H7 (cell line): ENCODE data around the gene CYYR1. TPM values are rescaled to one million over a fixed set of nuclear protein-coding genes. Genes with fewer than 3 reads are reported as not detected.

ENCODE experiments used
- DNase-seq: peaks from one replicate; pipeline ENCODE4 v3.0.0; 2012
- H3K27me3 ChIP-seq: 2 replicates; pipeline ENCODE4 v1.6.0; 2011; ENCODE audit warnings: mild to moderate bottlenecking, low read length; ENCODE audit not compliant: control insufficient read depth, insufficient read depth
- H3K36me3 ChIP-seq: replicated peaks from 2 replicates; pipeline ENCODE4 v1.5.1; 2011; ENCODE audit warnings: low read length; ENCODE audit not compliant: control insufficient read depth, insufficient read depth
- H3K4me3 ChIP-seq: 2 replicates; pipeline ENCODE4 v1.5.1; 2011; ENCODE audit warnings: low read depth, mild to moderate bottlenecking, control low read depth, low read length, moderate library complexity; ENCODE audit not compliant: insufficient read depth
- total RNA-seq: library from RNA; depleted of rRNA; stranded (reverse); fragments of >200 nt; shearing (Covaris generic); gene quantifications from 2 replicates; pipeline ENCODE4 v1.2.3, GENCODE V29; 2014

The CYYR1 gene
- total RNA-seq, 1 experiment from 2014 or later: 31.6 TPM

GRCh38 chr21:26532208-26532607, 40.9 kb downstream of the CYYR1 start:
- Histone ChIP-seq H3K27me3 (no peaks in the 10 kb centered on the region), H3K4me3 (no peak overlapping the region), H3K36me3 (no peaks in the 10 kb centered on the region)
- DNase-seq: no peak

DNA sequence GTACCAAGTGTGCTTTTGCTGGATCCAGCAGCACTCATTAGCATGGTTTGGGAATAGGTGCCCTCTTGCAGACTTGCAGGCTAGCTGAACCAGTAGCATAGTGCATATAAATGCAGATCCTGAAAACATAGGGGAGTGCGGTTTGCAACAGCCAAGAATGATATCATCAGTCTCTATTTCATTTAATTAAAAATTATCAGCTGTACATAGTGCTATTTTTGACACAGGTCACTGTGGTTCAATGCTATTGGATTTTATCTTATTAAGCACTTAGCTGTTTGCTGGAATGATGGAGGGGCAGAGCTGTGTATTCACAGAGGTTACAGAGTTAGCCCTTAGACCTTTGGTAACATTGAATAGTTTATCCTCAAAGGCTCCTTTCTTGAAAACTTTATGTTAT, 43.6 kb downstream of the CYYR1 start:
- DNase-seq: no peak
- Histone ChIP-seq H3K27me3 (no peaks in the 10 kb centered on the region), H3K4me3 (no peak overlapping the region), H3K36me3 (no peaks in the 10 kb centered on the region)

DNA sequence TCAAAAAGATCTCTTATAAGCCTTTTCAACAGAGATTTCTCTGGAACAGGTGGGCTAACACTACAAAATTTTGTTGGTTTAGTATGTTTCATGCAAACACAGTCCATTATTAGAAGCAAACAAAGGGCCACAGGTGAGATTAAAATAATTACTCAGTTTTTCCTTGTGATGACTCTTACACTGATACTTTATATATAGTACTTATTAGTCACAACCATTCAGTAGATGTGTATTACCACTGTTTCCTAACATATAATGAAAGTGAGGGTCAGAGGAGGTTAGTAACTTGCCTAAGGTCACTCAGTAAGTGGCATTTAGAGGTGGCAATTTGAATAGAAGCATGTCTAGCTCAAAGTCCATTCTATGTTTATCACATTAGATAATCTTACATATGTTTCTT, 44.2 kb downstream of the CYYR1 start:
- no peak for DNase-seq
- Histone ChIP-seq H3K4me3 (no peak overlapping the region), H3K27me3 (no peaks in the 10 kb centered on the region), H3K36me3 (no peaks in the 10 kb centered on the region)

DNA sequence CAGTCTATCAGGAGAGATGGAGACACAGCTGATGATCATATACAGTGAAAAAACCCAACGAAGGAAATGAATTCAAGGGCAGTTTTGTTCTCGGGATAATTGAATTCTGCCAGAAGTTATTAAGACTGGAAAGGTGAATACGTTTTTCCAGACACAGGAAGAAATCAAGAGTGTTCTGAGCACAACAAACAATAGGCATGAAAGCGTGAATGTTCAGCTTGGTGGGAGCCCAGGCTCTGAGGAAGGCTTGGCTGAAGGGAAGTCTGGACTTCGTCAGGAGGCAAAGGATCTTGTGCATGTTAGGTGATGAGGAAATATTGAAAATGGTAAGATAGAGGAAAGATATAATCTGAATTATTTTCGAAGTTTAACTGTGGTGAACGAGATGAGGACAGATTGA, 50.4 kb downstream of the CYYR1 start:
- no peak overlapping the region for H3K4me3 ChIP-seq
- no peaks in the 10 kb centered on the region for H3K36me3 ChIP-seq
- DNase-seq: no peak
- H3K27me3 ChIP-seq: no peaks in the 10 kb centered on the region

GRCh38 chr21:26519142-26519541, 53.9 kb downstream of the CYYR1 start:
- no peak for DNase-seq

DNA sequence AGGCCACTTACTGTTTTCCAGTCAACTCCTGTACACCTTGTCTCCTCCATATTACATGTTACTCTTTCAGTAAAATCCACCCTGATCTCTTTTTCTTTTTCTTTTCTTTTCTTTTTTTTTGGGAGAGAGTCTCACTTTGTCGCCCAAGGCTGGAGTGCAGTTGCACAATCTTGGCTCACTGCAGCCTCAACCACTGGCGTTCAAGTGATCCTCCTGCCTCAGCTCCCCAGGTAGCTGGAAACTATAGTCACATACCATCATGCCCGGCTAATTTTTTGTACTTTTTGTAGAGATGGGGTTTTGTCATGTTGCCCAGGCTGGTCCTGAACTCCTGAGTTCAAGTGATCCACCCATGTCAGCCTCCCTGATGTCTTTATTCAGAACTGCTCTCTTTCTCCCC, 57.8 kb downstream of the CYYR1 start:
- H3K4me3 ChIP-seq: no peak overlapping the region
- H3K27me3 ChIP-seq: no peaks in the 10 kb centered on the region
- no peak for DNase-seq
- no peaks in the 10 kb centered on the region for H3K36me3 ChIP-seq

More at GRCh38 chr21:26519142-26519541, 53.9 kb downstream of the CYYR1 start:
- Histone ChIP-seq H3K4me3 (no peak overlapping the region), H3K27me3 (no peaks in the 10 kb centered on the region), H3K36me3 (no peaks in the 10 kb centered on the region)

- Histone ChIP-seq H3K4me3 (no peak overlapping the region), H3K36me3 (no peaks in the 10 kb centered on the region), H3K27me3 (no peaks in the 10 kb centered on the region)
- DNase-seq: no peak
Observed at GRCh38 chr21:26513212-26513611, 59.9 kb downstream of the CYYR1 start.

GRCh38 chr21:26512664-26513063, 60.4 kb downstream of the CYYR1 start:
- no peaks in the 10 kb centered on the region for H3K27me3 ChIP-seq
- no peak overlapping the region for H3K4me3 ChIP-seq
- peak; percentile 5 for DNase-seq
- no peaks in the 10 kb centered on the region for H3K36me3 ChIP-seq

DNA sequence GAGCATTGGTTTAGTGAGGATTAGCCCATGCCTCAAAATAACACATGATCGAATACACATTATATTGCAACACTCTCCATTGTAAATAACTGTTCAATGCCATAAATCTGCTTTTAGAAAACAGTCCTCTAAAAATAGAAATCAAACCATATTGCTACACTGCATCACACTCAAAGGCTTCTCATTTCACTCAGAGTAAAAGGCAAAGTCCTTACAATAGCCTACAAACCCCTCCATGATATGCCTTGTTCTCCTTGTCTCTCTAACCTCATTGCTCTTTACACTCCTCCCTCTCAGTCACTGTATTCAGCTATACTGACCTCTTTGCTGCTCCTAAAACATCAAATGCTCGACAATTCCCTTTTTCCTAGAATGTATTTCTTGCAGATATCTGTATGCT, 64.2 kb downstream of the CYYR1 start:
- Histone ChIP-seq H3K4me3 (no peak overlapping the region), H3K27me3 (no peaks in the 10 kb centered on the region), H3K36me3 (no peaks in the 10 kb centered on the region)
- no peak for DNase-seq

- Histone ChIP-seq H3K27me3 (no peaks in the 10 kb centered on the region), H3K36me3 (no peaks in the 10 kb centered on the region), H3K4me3 (no peak overlapping the region)
- DNase-seq: no peak
Observed at GRCh38 chr21:26506956-26507355, 66.1 kb downstream of the CYYR1 start.

DNA sequence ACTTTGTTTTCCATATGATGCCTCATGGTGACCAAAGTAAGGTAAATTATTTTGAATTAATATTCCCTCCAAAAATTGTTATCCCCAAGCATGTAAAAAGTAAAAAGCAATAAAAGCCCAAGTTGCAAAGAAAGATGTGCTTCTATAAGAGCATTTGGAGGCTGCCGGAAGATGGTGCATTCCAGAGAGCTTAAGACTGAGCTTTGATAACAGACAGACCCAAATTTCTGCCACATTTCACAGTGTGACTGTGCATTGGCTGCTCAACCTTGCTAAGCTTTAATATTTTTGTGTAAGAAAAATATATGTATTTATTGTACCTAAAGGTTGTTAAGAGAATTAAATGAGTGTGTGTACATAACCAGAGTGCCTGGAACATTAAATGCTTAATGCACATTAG, 67.9 kb downstream of the CYYR1 start:
- no peak overlapping the region for H3K4me3 ChIP-seq
- no peaks in the 10 kb centered on the region for H3K27me3 ChIP-seq
- H3K36me3 ChIP-seq: no peaks in the 10 kb centered on the region
- no peak for DNase-seq

GRCh38 chr21:26503414-26503813, 69.7 kb downstream of the CYYR1 start:
- Histone ChIP-seq H3K36me3 (no peaks in the 10 kb centered on the region), H3K27me3 (no peaks in the 10 kb centered on the region), H3K4me3 (no peak overlapping the region)
- no peak for DNase-seq

GRCh38 chr21:26501495-26502021, 71.5 kb downstream of the CYYR1 start:
- Histone ChIP-seq H3K27me3 (no peaks in the 10 kb centered on the region), H3K36me3 (no peaks in the 10 kb centered on the region), H3K4me3 (no peak overlapping the region)
- no peak for DNase-seq

- Histone ChIP-seq H3K36me3 (no peaks in the 10 kb centered on the region), H3K27me3 (no peaks in the 10 kb centered on the region), H3K4me3 (no peak overlapping the region)
- DNase-seq: no peak
Observed at GRCh38 chr21:26499495-26499894, 73.6 kb downstream of the CYYR1 start.

- H3K27me3 ChIP-seq: no peaks in the 10 kb centered on the region
- no peaks in the 10 kb centered on the region for H3K36me3 ChIP-seq
- no peak for DNase-seq
- H3K4me3 ChIP-seq: no peak overlapping the region
Observed at GRCh38 chr21:26495283-26495849, 77.7 kb downstream of the CYYR1 start.

GRCh38 chr21:26491663-26492062, 81.4 kb downstream of the CYYR1 start:
- no peak for DNase-seq
- Histone ChIP-seq H3K4me3 (no peak overlapping the region), H3K27me3 (no peaks in the 10 kb centered on the region), H3K36me3 (no peaks in the 10 kb centered on the region)
